ENCODE results near the gene BBS1. TPM values are rescaled to one million over a fixed set of nuclear protein-coding genes. Genes with fewer than 3 reads are reported as not detected.

Gene BBS1
- total and polyA plus RNA-seq, 2 donors (not counting 3 experiments of a cell fraction or from before 2014, with no cell fraction given) = 29.2 to 32.9 TPM

DNA sequence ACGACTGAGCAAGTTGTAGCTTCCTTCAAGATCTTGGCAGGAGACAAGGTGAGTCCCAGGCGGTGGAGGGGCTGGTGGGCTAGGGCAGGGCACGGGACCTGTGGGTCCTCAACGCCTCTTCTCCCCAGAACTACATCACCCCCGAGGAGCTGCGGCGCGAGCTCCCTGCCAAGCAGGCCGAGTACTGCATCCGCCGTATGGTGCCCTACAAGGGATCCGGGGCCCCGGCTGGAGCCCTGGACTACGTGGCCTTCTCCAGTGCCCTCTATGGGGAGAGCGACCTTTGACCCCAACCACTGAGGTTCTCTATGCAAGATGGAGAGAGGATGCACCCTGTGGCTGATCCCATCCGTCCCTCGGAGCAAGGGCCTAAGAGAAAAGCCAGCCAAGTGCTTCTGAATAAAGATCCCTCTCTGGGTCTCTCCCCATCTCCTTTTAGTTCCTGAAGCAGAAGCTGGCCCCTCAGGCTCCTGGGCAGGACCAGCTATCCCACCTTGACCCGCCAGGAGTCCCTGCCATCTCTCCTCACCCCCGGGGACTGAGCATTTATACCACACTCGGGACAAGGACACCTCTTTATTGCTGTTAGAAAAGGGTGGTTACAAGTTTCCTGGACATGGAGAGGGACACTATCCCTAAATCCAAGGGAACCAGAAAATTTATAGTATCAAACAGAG, 52.6 kb downstream of the BBS1 start:
- intact Hi-C loops (cut with micrococcal nuclease) = no loop called here
- CTCF ChIA-PET = interaction anchor here (1.1 to 2.7 kb wide), 4 partner anchors 15 to 115 kb away, joined by 3 to 13 read pairs (median 6); partner anchors contain the start of genes CCDC87, CCS, RBM4 and RBM4B

More for the DNA sequence above, 52.6 kb downstream of the BBS1 start:
- POLR2A ChIA-PET = no interaction called here
- Histone ChIP-seq H3K9ac (replicated peaks; ENCODE audit: extremely low read depth, insufficient read depth, low read length) (no peak overlapping the region), H3K9me1 (replicated peaks; ENCODE audit: control insufficient read depth, extremely low read depth, insufficient read depth, low read length) (no peaks in the 10 kb centered on the region), H3K9me3 (replicated peaks; ENCODE audit: control insufficient read depth, insufficient read depth, low read length) (no peaks in the 10 kb centered on the region), H4K20me1 (replicated peaks; ENCODE audit: control insufficient read depth, extremely low read depth, insufficient read depth, low read length) (no peaks in the 10 kb centered on the region), H3K36me3 (ENCODE audit: control insufficient read depth in 2 of 2, extremely low read depth in 1 of 2, insufficient read depth in 2 of 2, low read length in 2 of 2) (no peaks in the 10 kb centered on the region), H2AFZ (ENCODE audit: low read depth, low read length) (no peak overlapping the region), H3K4me3 (replicated peaks in 1 of 3; ENCODE audit: insufficient read depth in 1 of 3, low read depth in 1 of 3, low read length in 3 of 3) (no peak overlapping the region), H3K4me2 (ENCODE audit: insufficient read depth, low read length) (no peak overlapping the region), H3K27me3 (ENCODE audit: control insufficient read depth in 2 of 2, insufficient read depth in 2 of 2, low read length in 2 of 2) (peaks cover 5% of the 10 kb centered on the region in 2 experiments), H3K79me2 (ENCODE audit: control insufficient read depth, insufficient read depth, low read length) (no peaks in the 10 kb centered on the region), H3K27ac (ENCODE audit: insufficient read depth, low read depth, low read length) (no peak overlapping the region), H3K4me1 (ENCODE audit: control insufficient read depth, extremely low read depth, insufficient read depth, low read length) (peaks cover 2% of the 10 kb centered on the region)
- BruUV-seq (replicated peaks) = no TSS peak
- no peak for DNase-seq (ENCODE audit: low read depth, low spot score)
- FAIRE-seq = no peak
- dilution Hi-C loops (cut with MboI; ENCODE audit: extremely low pct_ligation_motif_present, low sequenced_read_pairs) = no loop called here
- TF ChIP-seq MYC (IDR thresholded peaks at IDR 0.05; ENCODE audit: low read depth, low read length) (no peak), EZH2 (IDR thresholded peaks at IDR 0.05; ENCODE audit: borderline replicate concordance, low read depth, low read length, severe bottlenecking) (no peak), POLR2AphosphoS5 (IDR thresholded peaks at IDR 0.05; ENCODE audit: insufficient read depth, low read depth, low read length) (no peak), GATA2 (IDR thresholded peaks at IDR 0.05; ENCODE audit: insufficient read depth, insufficient read length, low read depth, low read length) (no peak), POLR2A (IDR thresholded peaks at IDR 0.05; ENCODE audit: low read depth, low read length) (no peak), JUN (IDR thresholded peaks at IDR 0.05; ENCODE audit: borderline replicate concordance, insufficient read depth, insufficient read length, low read depth) (no peak), FOS (IDR thresholded peaks at IDR 0.05; ENCODE audit: borderline replicate concordance, insufficient read depth, low read length) (no peak)
- TF ChIP-seq, protein P1, sequence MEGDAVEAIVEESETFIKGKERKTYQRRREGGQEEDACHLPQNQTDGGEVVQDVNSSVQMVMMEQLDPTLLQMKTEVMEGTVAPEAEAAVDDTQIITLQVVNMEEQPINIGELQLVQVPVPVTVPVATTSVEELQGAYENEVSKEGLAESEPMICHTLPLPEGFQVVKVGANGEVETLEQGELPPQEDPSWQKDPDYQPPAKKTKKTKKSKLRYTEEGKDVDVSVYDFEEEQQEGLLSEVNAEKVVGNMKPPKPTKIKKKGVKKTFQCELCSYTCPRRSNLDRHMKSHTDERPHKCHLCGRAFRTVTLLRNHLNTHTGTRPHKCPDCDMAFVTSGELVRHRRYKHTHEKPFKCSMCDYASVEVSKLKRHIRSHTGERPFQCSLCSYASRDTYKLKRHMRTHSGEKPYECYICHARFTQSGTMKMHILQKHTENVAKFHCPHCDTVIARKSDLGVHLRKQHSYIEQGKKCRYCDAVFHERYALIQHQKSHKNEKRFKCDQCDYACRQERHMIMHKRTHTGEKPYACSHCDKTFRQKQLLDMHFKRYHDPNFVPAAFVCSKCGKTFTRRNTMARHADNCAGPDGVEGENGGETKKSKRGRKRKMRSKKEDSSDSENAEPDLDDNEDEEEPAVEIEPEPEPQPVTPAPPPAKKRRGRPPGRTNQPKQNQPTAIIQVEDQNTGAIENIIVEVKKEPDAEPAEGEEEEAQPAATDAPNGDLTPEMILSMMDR (IDR thresholded peaks at IDR 0.05; ENCODE audit: extremely low read depth in 1 of 2, insufficient read depth in 1 of 2, low read depth in 1 of 2, low read length in 2 of 2) = no peak
- TF ChIP-seq, protein P2, sequence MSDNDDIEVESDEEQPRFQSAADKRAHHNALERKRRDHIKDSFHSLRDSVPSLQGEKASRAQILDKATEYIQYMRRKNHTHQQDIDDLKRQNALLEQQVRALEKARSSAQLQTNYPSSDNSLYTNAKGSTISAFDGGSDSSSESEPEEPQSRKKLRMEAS (IDR thresholded peaks at IDR 0.05; ENCODE audit: insufficient read depth, insufficient read length) = no peak

Measured in endothelial cell of umbilical vein (primary cell).